Endodermal cell (in vitro differentiated cells): ENCODE measurements around the gene ENO3. TPM values are rescaled to one million over a fixed set of nuclear protein-coding genes. Genes with fewer than 3 reads are reported as not detected.
A peak's percentile ranks its signal among the peaks of the same experiment; 100 is the strongest.

Experiments
- DNase-seq: peaks from one replicate; pipeline ENCODE4 v3.0.0-alpha.2; 2017
- H3K27ac ChIP-seq: 2 replicates; pipeline ENCODE4 v1.5.1; 2013; ENCODE audit warnings: mild to moderate bottlenecking, low read depth, low read length, moderate library complexity
- H3K27me3 ChIP-seq: 2 replicates; pipeline ENCODE4 v1.6.1; 2013; ENCODE audit warnings: mild to moderate bottlenecking, low read length, moderate library complexity; ENCODE audit not compliant: insufficient read depth, control insufficient read depth, poor library complexity, severe bottlenecking
- H3K36me3 ChIP-seq: 2 replicates; pipeline ENCODE4 v1.7.0; 2013; ENCODE audit warnings: mild to moderate bottlenecking, low read length, moderate library complexity; ENCODE audit not compliant: control insufficient read depth, insufficient read depth
- H3K4me1 ChIP-seq: one replicate; pipeline ENCODE4 v1.7.0; 2013; ENCODE audit warnings: low read length; ENCODE audit not compliant: control insufficient read depth, insufficient read depth
- H3K4me3 ChIP-seq: 2 replicates; pipeline ENCODE4 v1.5.1; 2013; ENCODE audit warnings: mild to moderate bottlenecking, low read length, moderate library complexity
- H3K9ac ChIP-seq: 2 replicates; pipeline ENCODE4 v1.6.1; 2013; ENCODE audit warnings: mild to moderate bottlenecking, low read length, moderate library complexity; ENCODE audit not compliant: poor library complexity, severe bottlenecking; ENCODE audit errors: extremely low read depth
- H3K9me3 ChIP-seq: 2 replicates; pipeline ENCODE4 v1.6.1; 2013; ENCODE audit warnings: mild to moderate bottlenecking, low read length, moderate library complexity; ENCODE audit not compliant: control insufficient read depth
- H3K27ac Mint-ChIP-seq: 2 replicates; pipeline ENCODE4 v1.8.0; 2020; ENCODE audit warnings: mixed read lengths
- H3K27me3 Mint-ChIP-seq: 2 replicates; pipeline ENCODE4 v1.8.0; 2021; ENCODE audit warnings: mild to moderate bottlenecking, mixed read lengths; ENCODE audit not compliant: insufficient read depth
- H3K36me3 Mint-ChIP-seq: 2 replicates; pipeline ENCODE4 v1.8.0; 2020; ENCODE audit warnings: low read depth, mixed read lengths
- H3K4me1 Mint-ChIP-seq: 2 replicates; pipeline ENCODE4 v1.8.0; 2020; ENCODE audit warnings: mixed read lengths
- H3K4me3 Mint-ChIP-seq: 2 replicates; pipeline ENCODE4 v1.8.0; 2020; ENCODE audit warnings: mild to moderate bottlenecking, moderate library complexity, mixed read lengths
- H3K9me3 Mint-ChIP-seq: 2 replicates; pipeline ENCODE4 v1.8.0; 2020; ENCODE audit warnings: mild to moderate bottlenecking, mixed read lengths
- CTCF ChIP-seq: fragments of 200-600 bp; sonication (generic); conservative IDR thresholded peaks from 2 replicates; pipeline ENCODE4 v1.5.0; 2021; ENCODE audit warnings: antibody characterized with exemption, mild to moderate bottlenecking
- WGBS, 2 experiments: methylation state at CpG; one replicate each; pipeline versions ENCODE4 v1.1.5 to v1.1.7; 2013; ENCODE audit warnings: missing lambda C conversion rate in 2 of 2, mixed read lengths in 1 of 2; ENCODE audit not compliant: insufficient coverage in 1 of 2, insufficient read length in 1 of 2; 5-methylcytosine and 5-hydroxymethylcytosine counted together
- total RNA-seq, 2 donors: library from RNA; stranded (reverse); fragmentation: NEBNext Ultra II Directional in 1 of 2; extraction: Animal tissue kit (Norgen Biotek cat#: 25700) in 1 of 2; gene quantifications; 2 replicates in 1 of 2; 3 replicates in 1 of 2; pipeline ENCODE4 v1.2.1, GENCODE V29; 2021

Gene ENO3
- total RNA-seq, 2 donors from 2014 or later = 34.1 to 53.6 TPM

DNA sequence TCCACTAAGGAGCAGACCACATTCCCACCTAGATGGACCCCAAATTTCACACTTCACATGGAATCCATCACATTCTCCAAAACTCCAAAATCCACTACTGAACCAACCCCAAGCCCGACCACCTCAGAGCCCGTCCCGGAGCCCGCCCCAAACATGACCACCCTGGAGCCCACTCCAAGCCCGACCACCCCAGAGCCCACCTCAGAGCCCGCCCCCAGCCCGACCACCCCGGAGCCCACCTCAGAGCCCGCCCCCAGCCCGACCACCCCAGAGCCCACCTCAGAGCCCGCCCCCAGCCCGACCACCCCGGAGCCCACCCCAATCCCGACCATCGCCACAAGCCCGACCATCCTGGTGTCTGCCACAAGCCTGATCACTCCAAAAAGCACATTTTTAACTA is 17.3 kb upstream of the ENO3 start:
- Mint-ChIP-seq H3K9me3 (no peaks in the 10 kb centered on the region), H3K4me1 (peaks cover 23% of the 10 kb centered on the region), H3K36me3 (peaks cover 22% of the 10 kb centered on the region), H3K27me3 (no peaks in the 10 kb centered on the region), H3K4me3 (no peak overlapping the region), H3K27ac (peak overlapping the region; percentile 24)
- no peaks in the 10 kb centered on the region for H3K27me3 ChIP-seq
- H3K9me3 ChIP-seq = no peaks in the 10 kb centered on the region
- TF ChIP-seq CTCF = no peak
- no peak for DNase-seq
- no peak overlapping the region for H3K4me3 ChIP-seq
- no peak overlapping the region for H3K27ac ChIP-seq
- no peak overlapping the region for H3K9ac ChIP-seq
- 96% methylated on average over 13 of the region's 16 CpGs; no CpG with 5 or more reads in 1 of the 2 experiments for WGBS, 2 experiments
- peaks cover 25% of the 10 kb centered on the region for H3K36me3 ChIP-seq
- peaks cover 2% of the 10 kb centered on the region for H3K4me1 ChIP-seq

DNA sequence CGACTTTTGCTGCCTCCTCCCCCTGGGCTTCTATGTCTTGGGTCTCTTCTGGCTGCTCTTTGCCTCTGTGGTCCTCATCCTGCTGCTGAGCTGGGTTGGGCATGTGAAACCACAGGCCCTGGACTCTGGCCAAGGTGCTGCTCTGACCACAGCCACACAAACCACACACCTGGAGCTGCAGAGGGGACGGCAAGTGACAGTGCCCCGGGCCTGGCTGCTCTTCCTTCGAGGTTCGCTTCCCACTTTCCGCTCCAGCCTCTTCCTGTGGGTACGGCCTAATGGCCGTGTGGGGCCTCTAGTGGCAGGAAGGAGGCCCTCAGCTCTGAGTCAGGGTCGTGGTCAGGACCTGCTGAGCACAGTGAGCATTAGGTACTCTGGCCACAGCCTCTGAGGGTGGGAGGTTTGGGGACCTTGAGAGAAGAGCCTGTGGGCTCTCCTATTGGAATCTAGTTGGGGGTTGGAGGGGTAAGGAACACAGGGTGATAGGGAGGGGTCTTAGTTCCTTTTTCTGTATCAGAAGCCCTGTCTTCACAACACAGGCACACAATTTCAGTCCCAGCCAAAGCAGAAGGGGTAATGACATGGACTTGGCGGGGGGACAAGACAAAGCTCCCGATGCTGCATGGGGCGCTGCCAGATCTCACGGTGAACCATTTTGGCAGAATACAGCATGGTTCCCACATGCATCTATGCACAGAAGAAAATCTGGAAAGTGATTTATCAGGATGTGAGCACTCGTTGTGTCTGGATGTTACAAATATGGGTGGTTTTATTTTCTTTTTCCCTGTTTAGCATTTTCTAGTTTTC is 16.5 kb upstream of the ENO3 start:
- TF ChIP-seq CTCF = peak; percentile 65
- Histone ChIP-seq H3K36me3 (peaks cover 25% of the 10 kb centered on the region), H3K27ac (no peak overlapping the region), H3K4me3 (no peak overlapping the region), H3K9ac (no peak overlapping the region), H3K27me3 (no peaks in the 10 kb centered on the region), H3K9me3 (no peaks in the 10 kb centered on the region), H3K4me1 (peaks cover 6% of the 10 kb centered on the region)
- Mint-ChIP-seq H3K27ac (peak overlapping the region; percentile 24), H3K4me3 (no peak overlapping the region), H3K4me1 (peaks cover 28% of the 10 kb centered on the region), H3K27me3 (no peaks in the 10 kb centered on the region), H3K9me3 (no peaks in the 10 kb centered on the region), H3K36me3 (peaks cover 18% of the 10 kb centered on the region)
- DNase-seq = peak; percentile 86
- WGBS, 2 experiments = 74 to 78% methylated on average over 9 to 13 of the region's 14 CpGs

DNA sequence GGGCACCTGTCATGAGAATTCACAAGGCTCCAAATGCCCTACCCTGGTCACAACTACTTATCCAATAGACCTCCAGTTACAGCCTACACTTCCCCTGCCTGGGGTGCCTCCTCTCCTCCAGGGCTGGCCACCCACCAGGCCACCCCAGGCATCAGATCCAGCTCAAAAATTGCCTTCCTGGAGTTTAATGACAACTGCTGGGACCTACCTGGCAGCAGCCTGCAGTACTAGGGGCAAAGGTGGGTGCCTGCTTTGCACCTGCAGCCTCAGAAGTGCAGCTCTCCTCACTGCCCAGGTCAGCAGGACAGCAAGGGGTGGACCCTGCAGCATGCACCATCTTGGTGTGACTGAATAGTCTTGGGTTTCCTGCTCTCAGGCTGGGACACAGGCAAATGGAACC is 15.3 kb upstream of the ENO3 start:
- H3K9me3 ChIP-seq = no peaks in the 10 kb centered on the region
- no peak for TF ChIP-seq CTCF
- no peaks in the 10 kb centered on the region for H3K27me3 ChIP-seq
- H3K36me3 ChIP-seq = peaks cover 25% of the 10 kb centered on the region
- Mint-ChIP-seq H3K27me3 (no peaks in the 10 kb centered on the region), H3K9me3 (no peaks in the 10 kb centered on the region), H3K36me3 (peaks cover 18% of the 10 kb centered on the region), H3K4me3 (no peak overlapping the region), H3K4me1 (peaks cover 28% of the 10 kb centered on the region), H3K27ac (no peak overlapping the region)
- no peak overlapping the region for H3K27ac ChIP-seq
- H3K9ac ChIP-seq = no peak overlapping the region
- no peak overlapping the region for H3K4me3 ChIP-seq
- no peak for DNase-seq
- H3K4me1 ChIP-seq = peaks cover 6% of the 10 kb centered on the region
